NCI-H187 (cell line): ENCODE measurements around the gene POLR1A.
"Not testable (repeated sequence)": the region's sequence is repeated elsewhere in the genome, so short reads cannot be mapped to it uniquely, and the experiment has no call there.

ENCODE experiments used
- DNase-seq, 2 experiments: peaks; one replicate each; lab custom pipeline; 2025; lab: John Stamatoyannopoulos, UW

POLR1A gene

GRCh38 chr2:85998071-85998991, 107.4 kb downstream of the POLR1A start:
- DNase-seq: no peak

GRCh38 chr2:85997017-85997970, 108.4 kb downstream of the POLR1A start:
- no peak for DNase-seq

GRCh38 chr2:85996591-85996990, 109.1 kb downstream of the POLR1A start:
- no peak for DNase-seq

- DNase-seq: no peak
Measured at GRCh38 chr2:85995648-85996529, 109.8 kb downstream of the POLR1A start.

GRCh38 chr2:85994897-85995647, 110.6 kb downstream of the POLR1A start:
- DNase-seq: no peak

GRCh38 chr2:85994421-85994777, 111.3 kb downstream of the POLR1A start:
- no peak for DNase-seq

- DNase-seq: no peak
Measured at GRCh38 chr2:85992611-85993010, 113.1 kb downstream of the POLR1A start.

- not testable (repeated sequence) for DNase-seq
Measured at GRCh38 chr2:85992053-85992452, 113.6 kb downstream of the POLR1A start.

GRCh38 chr2:85990084-85990483, 115.6 kb downstream of the POLR1A start:
- DNase-seq: no peak

GRCh38 chr2:85989288-85989865, 116.3 kb downstream of the POLR1A start:
- DNase-seq: no peak

- DNase-seq: no peak
Measured at GRCh38 chr2:85988914-85989270, 116.8 kb downstream of the POLR1A start.

- no peak for DNase-seq
Measured at GRCh38 chr2:85988175-85988913, 117.3 kb downstream of the POLR1A start.

GRCh38 chr2:85987266-85988174, 118.2 kb downstream of the POLR1A start:
- no peak for DNase-seq

GRCh38 chr2:85986121-85986520, 119.6 kb downstream of the POLR1A start:
- no peak for DNase-seq

- DNase-seq: no peak
Measured at GRCh38 chr2:85984788-85985187, 120.9 kb downstream of the POLR1A start.

GRCh38 chr2:85983766-85984165, 121.9 kb downstream of the POLR1A start:
- no peak for DNase-seq

- no peak for DNase-seq
Measured at GRCh38 chr2:85981579-85982247, 124.0 kb downstream of the POLR1A start.
